GM19467 (cell line): ENCODE data around the gene APBA2.
"Not testable (repeated sequence)": the region's sequence is repeated elsewhere in the genome, so short reads cannot be mapped to it uniquely, and the experiment has no call there.

ENCODE experiments used
- ATAC-seq: cut with Tn5 transposase; IDR thresholded peaks from one replicate; pipeline ENCODE4 v1.9.1; 2021; ENCODE audit warnings: mild to moderate bottlenecking, moderate library complexity; ENCODE audit not compliant: unreplicated experiment

Gene APBA2

DNA sequence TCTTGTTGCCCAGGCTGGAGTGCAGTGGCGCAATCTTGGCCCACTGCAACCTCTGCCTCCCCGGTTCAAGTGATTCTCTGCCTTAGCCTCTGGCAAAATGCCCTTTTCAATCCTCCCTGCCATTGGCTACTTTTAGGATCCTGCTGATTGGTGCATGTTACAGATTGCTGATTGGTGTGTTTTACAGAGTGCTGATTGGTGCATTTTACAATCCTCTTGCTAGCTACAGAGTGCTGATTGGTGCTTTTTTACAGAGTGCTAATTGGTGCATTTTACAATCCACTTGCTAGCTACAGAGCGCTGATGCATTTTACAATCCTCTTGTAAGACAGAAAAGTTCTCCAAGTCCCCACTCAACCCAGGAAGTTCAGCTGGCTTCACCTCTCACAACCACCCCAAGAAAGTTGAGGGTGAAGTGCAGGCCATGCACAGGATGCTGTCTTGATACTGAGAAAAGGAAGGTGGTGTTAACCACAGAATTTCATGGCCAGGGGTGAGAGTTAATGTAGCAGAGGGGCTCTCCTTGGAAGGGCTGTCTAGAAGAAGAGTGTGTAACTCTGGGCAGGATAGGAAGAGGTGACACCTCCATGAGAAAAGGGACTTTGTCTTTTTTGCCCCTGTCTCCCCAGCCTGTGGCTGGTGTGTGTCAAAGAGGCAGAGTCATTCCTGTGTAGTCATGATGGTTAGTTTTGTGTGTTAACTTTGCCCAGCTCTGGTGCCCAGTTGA lies 145.9 kb downstream of the APBA2 start:
- ATAC-seq = no peak

DNA sequence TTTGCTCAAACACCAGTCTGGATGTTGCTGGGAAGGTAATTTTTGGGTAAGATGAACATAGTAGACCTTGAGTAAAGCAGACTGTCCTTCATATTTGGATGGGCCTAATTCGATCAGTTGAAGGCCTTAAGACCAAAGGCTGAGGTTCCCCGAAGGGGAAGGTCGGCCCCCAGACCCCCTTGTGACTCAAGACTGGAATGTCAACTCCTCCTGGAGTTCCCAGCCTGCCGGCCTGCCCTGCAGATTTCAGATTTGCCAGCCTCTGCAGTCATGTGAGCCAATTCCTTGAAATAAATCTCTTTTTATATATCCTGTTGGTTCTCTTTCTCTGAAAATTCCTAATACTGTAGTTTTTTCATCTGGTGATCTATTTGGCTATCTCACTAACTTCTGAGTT lies 146.5 kb downstream of the APBA2 start:
- no peak for ATAC-seq

GRCh38 chr15:29032751-29033150 lies 147.0 kb downstream of the APBA2 start:
- ATAC-seq = no peak

GRCh38 chr15:29034151-29034550 lies 148.4 kb downstream of the APBA2 start:
- ATAC-seq = no peak

DNA sequence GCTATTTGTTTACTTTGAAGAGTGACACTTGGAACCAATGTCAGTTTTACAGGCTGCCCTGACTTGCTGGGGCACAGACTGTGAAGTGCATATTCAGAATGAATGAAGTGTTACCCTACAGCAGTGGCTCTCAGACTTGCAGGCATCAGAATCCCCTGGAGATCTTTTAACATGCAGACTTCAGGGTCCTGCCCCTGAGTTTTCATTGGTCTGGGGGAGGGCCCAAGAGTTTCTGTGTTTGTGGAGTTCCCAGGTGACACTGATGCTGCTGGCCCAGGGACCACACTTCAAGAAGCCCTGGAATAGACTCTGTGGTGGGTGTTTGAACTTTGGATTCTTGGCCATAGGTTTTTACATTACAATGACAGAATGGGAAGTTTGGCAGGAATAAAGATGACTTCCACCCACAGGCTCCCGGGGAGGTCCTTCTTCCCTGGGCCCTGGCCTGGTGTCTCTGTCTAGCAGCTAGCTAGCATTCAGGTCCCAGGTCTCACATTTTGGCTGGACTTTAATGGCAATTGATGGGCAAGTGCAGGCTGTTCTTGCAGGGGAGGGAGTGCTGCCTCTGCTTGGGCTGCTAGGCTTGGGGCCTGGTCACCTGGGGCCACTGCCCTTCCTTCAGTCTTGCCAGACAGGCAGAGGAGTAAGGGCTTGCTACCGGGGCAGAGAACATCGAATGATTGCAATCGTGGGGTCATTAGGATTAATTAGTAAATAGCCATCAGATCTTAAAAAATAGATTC lies 149.0 kb downstream of the APBA2 start:
- no peak for ATAC-seq

- ATAC-seq = no peak
Measured at GRCh38 chr15:29035336-29036285, 149.8 kb downstream of the APBA2 start.

DNA sequence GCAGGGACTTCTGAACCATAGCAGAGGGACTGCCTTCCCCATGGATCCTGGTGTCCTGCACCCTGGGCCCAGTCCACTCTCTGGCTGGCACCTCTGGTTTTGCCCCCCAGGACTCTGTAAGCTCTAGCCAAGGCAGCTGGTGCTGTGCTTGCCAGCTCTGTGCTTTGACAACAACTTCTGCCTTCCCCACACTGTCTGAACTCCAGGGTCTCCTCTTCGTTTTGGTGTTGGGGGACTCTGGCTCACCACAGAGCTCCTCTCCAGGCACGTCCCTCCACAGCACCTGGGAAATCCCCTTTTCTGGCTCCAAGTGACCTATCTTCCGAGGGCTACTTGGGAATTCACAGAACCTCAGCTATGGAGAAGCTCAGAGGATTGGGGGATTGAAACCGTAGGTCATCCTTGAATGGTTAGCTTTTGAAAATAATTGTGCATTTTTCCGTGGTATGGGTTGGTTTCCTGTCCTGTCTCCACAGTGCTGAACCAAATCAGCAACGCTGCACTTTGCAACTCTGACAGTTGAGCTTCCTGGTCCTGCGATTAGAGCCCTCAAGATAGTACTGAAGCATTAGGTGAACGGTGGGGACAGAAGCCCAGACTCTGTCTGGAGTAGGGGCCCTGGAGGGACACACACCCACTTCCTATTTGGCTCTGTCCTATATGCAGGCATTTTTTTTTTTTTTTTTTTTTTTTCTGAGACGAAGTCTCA lies 152.4 kb downstream of the APBA2 start:
- no peak for ATAC-seq

DNA sequence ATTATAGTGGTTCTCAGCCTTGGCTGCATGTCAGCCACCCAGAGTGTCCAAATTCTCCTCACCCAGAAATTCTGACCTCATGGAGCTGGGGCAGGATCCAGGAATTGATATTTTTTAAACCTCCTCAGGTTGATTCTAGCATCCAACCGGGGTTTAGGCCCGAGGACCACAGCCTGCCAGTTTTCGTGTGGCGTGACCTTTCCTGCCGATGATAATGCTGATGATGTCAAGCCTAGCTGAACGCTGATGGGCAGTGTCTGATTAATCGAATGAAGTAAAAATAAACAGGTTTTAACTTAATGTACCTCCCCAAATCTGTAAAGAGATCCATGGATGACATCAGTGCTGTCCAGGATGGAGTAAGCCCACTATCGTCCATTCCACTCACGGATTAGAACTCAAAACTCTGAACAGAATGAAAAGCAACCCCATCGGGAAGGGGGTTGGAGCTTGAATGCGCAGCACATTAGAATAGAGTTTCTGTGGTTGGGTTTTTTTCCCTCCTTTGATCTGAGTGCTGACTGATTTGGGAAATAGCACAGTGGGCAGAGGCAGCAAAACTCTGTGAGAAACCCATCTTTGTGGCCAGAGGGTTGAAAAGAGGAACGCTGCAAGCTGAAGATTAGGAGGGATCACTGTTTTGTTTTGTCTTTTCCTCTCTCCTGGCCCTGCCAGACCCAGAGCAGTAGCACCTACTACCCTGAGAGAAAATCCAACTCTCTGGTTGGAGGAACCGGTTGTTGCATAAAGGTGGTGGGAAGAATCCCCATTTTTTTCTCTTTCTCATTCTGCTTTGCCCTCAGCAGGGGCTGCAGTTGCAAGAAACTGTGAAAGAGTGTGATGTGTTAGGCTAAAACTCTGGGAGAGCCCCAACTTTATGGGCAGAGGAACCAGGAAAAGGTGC lies 153.9 kb downstream of the APBA2 start:
- ATAC-seq = no peak

DNA sequence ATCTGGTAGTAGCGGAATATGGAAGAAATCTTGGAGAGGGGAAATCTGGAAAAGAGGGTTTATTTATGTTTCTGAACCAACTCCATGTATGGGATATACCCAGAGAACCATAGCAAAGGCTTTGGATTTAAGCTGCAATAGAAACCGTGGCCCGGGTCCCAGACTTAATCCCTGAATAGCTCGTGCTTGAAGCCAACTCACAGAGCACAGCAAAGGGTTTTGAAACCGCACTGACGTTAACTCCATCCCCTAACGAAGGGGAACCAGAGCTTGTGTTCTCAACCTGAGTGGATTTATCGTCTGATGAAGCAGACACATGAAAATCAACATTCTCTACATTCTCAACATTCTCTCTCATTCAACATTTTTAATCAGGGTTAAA lies 154.6 kb downstream of the APBA2 start:
- ATAC-seq = no peak

DNA sequence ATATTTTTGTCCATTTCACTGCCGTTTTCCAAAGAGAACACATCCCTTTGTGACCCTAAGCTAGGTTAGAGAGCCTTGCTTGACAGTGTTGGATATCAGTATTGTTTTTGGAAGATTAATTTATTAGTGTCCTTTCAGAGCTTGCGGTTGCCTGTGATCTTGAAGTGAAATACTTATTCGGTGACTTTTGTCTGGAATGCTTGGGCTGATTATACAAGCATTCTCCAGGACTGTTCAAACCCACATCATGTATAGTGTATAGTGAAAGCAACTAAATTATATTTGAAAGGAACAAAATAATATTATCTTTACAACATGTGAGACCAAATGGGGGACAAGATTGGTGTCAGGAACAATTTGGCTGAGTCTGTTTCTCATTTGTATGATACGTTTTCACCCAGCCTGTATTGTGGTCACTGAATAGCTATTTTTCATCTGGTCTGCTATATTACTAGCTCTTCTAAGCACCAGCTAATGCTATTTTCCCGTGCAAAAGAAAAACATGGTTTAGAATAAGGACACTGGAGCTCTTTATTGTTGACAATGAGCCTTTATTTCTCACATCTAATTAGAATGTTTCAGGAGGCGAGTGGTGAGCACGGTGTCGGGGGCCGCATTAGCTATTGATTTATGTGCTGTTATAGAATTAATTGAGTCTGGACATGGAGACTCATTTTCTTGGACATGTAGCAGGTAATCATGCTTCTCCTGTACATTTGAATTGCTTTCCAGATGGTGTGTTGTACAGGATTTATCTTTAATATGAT lies 158.1 kb downstream of the APBA2 start:
- no peak for ATAC-seq

- ATAC-seq = no peak
Measured at GRCh38 chr15:29044503-29044901, 158.7 kb downstream of the APBA2 start.

- ATAC-seq = not testable (repeated sequence)
Measured at GRCh38 chr15:29045161-29045560, 159.4 kb downstream of the APBA2 start.

DNA sequence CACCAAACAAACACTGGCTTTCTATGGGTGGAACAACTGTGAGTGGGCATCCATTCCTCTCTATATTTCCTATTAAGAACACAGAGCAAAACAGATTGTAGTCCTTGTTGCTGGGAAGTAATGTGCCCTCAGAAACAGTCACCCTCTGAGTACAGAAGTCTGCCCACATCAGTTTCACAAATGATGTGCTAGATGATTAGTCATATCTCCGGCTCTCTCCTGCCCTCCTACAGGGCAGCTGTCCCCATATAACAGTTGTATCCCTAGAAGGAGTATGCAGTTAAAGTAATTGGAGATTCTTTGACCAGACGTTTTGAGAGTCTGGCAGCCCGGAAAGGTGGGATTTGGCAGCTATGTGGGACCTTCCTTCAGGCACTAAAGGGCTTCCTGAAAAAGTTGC lies 159.9 kb downstream of the APBA2 start:
- ATAC-seq = no peak

- no peak for ATAC-seq
Measured at GRCh38 chr15:29046281-29046810, 160.6 kb downstream of the APBA2 start.

DNA sequence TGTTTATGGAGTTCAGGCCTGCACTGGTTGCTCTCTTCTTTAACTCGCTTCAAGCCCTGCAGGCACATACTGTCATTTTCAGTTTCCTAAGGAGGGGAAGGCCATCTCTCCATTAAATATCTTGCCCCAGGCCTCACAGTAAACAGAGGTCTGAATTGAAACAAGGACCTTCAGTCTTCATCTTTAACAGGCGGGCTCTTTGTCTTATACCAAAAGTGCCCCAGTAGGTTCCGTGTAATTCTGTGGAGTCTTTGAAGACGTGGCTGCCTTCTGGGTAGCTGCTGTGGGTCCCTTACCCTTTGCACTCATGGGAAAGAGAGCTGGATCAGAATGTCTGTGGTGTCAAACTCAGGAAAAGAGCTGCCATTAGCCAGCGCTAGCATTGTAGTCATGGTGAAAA lies 161.2 kb downstream of the APBA2 start:
- ATAC-seq = no peak

- ATAC-seq = no peak
Measured at GRCh38 chr15:29048011-29048410, 162.2 kb downstream of the APBA2 start.

DNA sequence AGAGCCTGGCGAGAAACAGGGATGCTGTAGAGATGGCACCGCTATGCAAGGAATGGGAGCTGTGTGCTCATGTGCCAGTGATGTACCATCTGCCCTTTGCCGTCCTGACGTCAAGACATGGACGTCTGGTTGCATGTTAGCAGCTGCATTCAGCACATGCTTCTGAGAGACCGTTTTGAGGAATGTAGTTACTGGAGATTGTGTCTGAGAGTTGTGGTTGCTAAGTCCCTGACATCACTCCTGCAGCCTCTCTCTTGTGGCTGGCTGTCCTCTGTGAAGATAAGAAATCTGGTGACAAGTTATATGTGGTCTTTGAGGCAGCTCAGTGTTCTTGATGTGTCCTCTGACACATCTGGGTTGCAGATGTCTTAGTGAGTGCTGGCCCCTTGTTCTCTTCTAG lies 165.1 kb downstream of the APBA2 start:
- no peak for ATAC-seq

DNA sequence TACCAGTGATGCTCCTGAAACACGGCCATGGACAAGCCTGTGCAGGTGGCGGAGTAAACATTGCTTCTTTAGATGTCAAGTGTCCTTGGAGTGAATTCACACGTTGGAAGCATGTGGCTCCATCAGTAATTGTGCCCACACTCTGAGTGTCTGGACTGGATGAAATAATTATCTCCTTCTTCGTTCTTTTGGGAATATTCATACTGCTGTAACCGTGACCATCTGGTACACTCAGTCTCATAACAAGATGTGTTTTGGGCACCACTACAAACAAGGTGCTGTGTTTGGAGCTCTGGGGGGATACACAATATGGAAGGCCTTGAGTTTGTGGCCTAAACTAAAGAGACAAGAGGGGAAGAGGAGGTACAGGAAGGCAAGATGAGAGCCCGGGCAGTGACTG lies 165.6 kb downstream of the APBA2 start:
- ATAC-seq = no peak

DNA sequence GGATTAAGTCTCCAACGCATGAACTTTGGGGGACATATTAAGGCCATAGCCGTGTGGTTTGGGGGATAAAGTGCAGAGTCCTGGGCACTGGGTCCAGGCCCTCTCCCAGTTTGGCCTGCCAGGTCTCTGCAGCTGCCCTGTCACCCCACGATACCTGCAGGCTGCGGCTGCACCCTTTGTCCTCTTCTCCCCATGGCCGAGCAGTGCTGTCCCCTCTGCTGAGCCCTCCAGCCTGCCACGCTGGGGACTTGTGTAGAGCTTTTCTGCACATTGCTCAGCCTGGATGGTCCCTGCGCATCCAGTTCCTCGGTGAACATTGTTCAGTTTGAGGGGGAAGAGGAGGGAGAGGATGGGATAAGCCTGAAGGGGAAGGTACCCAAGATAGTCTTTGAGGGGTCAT lies 167.2 kb downstream of the APBA2 start:
- no peak for ATAC-seq
